ENCODE results near the gene HERC3. TPM values are rescaled to one million over a fixed set of nuclear protein-coding genes. Genes with fewer than 3 reads are reported as not detected.
"Not testable (repeated sequence)": the region's sequence is repeated elsewhere in the genome, so short reads cannot be mapped to it uniquely, and the experiment has no call there.

The HERC3 gene
- total RNA-seq, 2 donors from 2014 or later, result 44.7 to 52.0 TPM

- no peak for ATAC-seq
Measured at GRCh38 chr4:88604978-88605678, 12.8 kb downstream of the HERC3 start.

GRCh38 chr4:88605736-88606135 lies 13.5 kb downstream of the HERC3 start:
- intact Hi-C loops (cut with DNase I, micrococcal nuclease), result no loop called here
- no peak for ATAC-seq
- DNase-seq, result no peak

More at GRCh38 chr4:88604978-88605678, 12.8 kb downstream of the HERC3 start:
- DNase-seq, result no peak
- intact Hi-C loops (cut with DNase I, micrococcal nuclease), result no loop called here

- DNase-seq (no peak), ATAC-seq (no peak)
- intact Hi-C loops (cut with DNase I, micrococcal nuclease), result no loop called here
Measured at GRCh38 chr4:88606832-88607231, 14.6 kb downstream of the HERC3 start.

- no peak for ATAC-seq
Measured at GRCh38 chr4:88609387-88609786, 17.1 kb downstream of the HERC3 start.

GRCh38 chr4:88609794-88610193 lies 17.5 kb downstream of the HERC3 start:
- DNase-seq; intact Hi-C loops (cut with DNase I, micrococcal nuclease); ATAC-seq: not testable (repeated sequence)

More at GRCh38 chr4:88609387-88609786, 17.1 kb downstream of the HERC3 start:
- no peak for DNase-seq
- intact Hi-C loops (cut with DNase I, micrococcal nuclease), result no loop called here

- intact Hi-C loops (cut with DNase I, micrococcal nuclease), result no loop called here
- ATAC-seq (peak; percentile 25), DNase-seq (peak in 1 of 2 donors; percentile 27)
Measured at GRCh38 chr4:88610771-88611170, 18.5 kb downstream of the HERC3 start.

- DNase-seq (no peak), ATAC-seq (peak; percentile 48)
- intact Hi-C loops (cut with DNase I, micrococcal nuclease), result no loop called here
Measured at GRCh38 chr4:88613417-88613875, 21.2 kb downstream of the HERC3 start.

GRCh38 chr4:88614058-88614457 lies 21.8 kb downstream of the HERC3 start:
- intact Hi-C loops (cut with DNase I, micrococcal nuclease), result no loop called here
- DNase-seq, result no peak
- ATAC-seq, result no peak

GRCh38 chr4:88616275-88617150 lies 24.2 kb downstream of the HERC3 start:
- intact Hi-C loops (cut with DNase I, micrococcal nuclease), result no loop called here
- ATAC-seq (no peak), DNase-seq (no peak)

GRCh38 chr4:88618782-88619485 lies 26.7 kb downstream of the HERC3 start:
- intact Hi-C loops (cut with DNase I, micrococcal nuclease), result no loop called here
- no peak for ATAC-seq
- no peak for DNase-seq

- intact Hi-C loops (cut with DNase I, micrococcal nuclease), result no loop called here
- ATAC-seq (no peak), DNase-seq (no peak)
Measured at GRCh38 chr4:88619971-88620370, 27.7 kb downstream of the HERC3 start.

GRCh38 chr4:88621763-88622327 lies 29.6 kb downstream of the HERC3 start:
- no peak for ATAC-seq
- intact Hi-C loops (cut with DNase I, micrococcal nuclease), result no loop called here
- no peak for DNase-seq

- ATAC-seq (no peak), DNase-seq (no peak)
- intact Hi-C loops (cut with DNase I, micrococcal nuclease), result no loop called here
Measured at GRCh38 chr4:88623097-88623496, 30.8 kb downstream of the HERC3 start.

- intact Hi-C loops (cut with DNase I, micrococcal nuclease), result no loop called here
- DNase-seq (no peak), ATAC-seq (no peak)
Measured at GRCh38 chr4:88628746-88629145, 36.5 kb downstream of the HERC3 start.

GRCh38 chr4:88629826-88630225 lies 37.5 kb downstream of the HERC3 start:
- DNase-seq (no peak), ATAC-seq (no peak)
- intact Hi-C loops (cut with DNase I, micrococcal nuclease), result no loop called here

- DNase-seq, result no peak
- ATAC-seq, result peak; percentile 99
- intact Hi-C loops (cut with DNase I, micrococcal nuclease), result no loop called here
Measured at GRCh38 chr4:88630756-88631155, 38.5 kb downstream of the HERC3 start.

GRCh38 chr4:88643932-88644331 lies 51.7 kb downstream of the HERC3 start:
- intact Hi-C loops (cut with DNase I, micrococcal nuclease), result no loop called here
- no peak for ATAC-seq
- DNase-seq, result no peak

GRCh38 chr4:88645994-88646393 lies 53.7 kb downstream of the HERC3 start:
- no peak for DNase-seq
- intact Hi-C loops (cut with DNase I, micrococcal nuclease), result no loop called here
- ATAC-seq, result no peak
